Peyer's patch (tissue), 4 donors: ENCODE data around the gene TNFRSF19. TPM values are rescaled to one million over a fixed set of nuclear protein-coding genes. Genes with fewer than 3 reads are reported as not detected.
"Not testable (repeated sequence)": the region's sequence is repeated elsewhere in the genome, so short reads cannot be mapped to it uniquely, and the experiment has no call there.

Source experiments
- DNase-seq, 3 donors: peaks; one replicate each; pipeline ENCODE4 v3.0.0-alpha.2; 2017 to 2019
- H3K27ac ChIP-seq, 4 donors: fragments of 200-600 bp; sonication (generic); one replicate each; pipeline ENCODE4 v1.5.1; 2016 to 2019
- H3K27me3 ChIP-seq, 2 donors: fragments of 200-600 bp; sonication (generic); one replicate each; pipeline ENCODE4 v1.5.1; 2019
- H3K36me3 ChIP-seq, 3 donors: fragments of 200-600 bp; sonication (generic); one replicate each; pipeline ENCODE4 v1.5.1; 2016 to 2019
- H3K4me1 ChIP-seq, 4 donors: fragments of 200-600 bp; sonication (generic); one replicate each; pipeline ENCODE4 v1.5.1; 2016 to 2019
- H3K4me3 ChIP-seq, 4 donors: fragments of 200-600 bp; sonication (generic); 1 replicate in 3 of 4; 2 replicates in 1 of 4; pipeline ENCODE4 v1.5.1; 2016 to 2019; ENCODE audit warnings: mild to moderate bottlenecking in 1 of 4
- H3K9me3 ChIP-seq, 4 donors: fragments of 200-600 bp; sonication (generic); one replicate each; pipeline ENCODE4 v1.5.1; 2016 to 2019; ENCODE audit warnings: mild to moderate bottlenecking in 1 of 4
- POLR2A ChIP-seq, 2 donors: fragments of 450-650 bp; IDR thresholded peaks; one replicate each; pipeline ENCODE4 v1.5.1; 2017; ENCODE audit warnings: antibody characterized with exemption in 2 of 2, mild to moderate bottlenecking in 2 of 2, moderate library complexity in 2 of 2
- total RNA-seq, 4 donors: library from RNA; depleted of rRNA; stranded (reverse); fragments of >200 nt; gene quantifications; one replicate each; pipeline ENCODE4 v1.1.0, GENCODE V29; 2016
- TF ChIP-seq, protein P1 (sequence below), 6 experiments: fragments of 450-650 bp in 4 of 6; fragments of 200-600 bp in 2 of 6; sonication (generic) in 1 of 6; IDR thresholded peaks; one replicate each; pipeline ENCODE4 v1.5.1; 2017 to 2019; ENCODE audit warnings: antibody characterized with exemption in 6 of 6, mild to moderate bottlenecking in 3 of 6, moderate library complexity in 1 of 6

TNFRSF19 gene
- total RNA-seq, 4 donors from 2014 or later, result 0.94 to 1.7 (median 1.2) TPM; not detected in 1

- H3K4me1 ChIP-seq, result no peaks in the 10 kb centered on the region
- no peaks in the 10 kb centered on the region for H3K36me3 ChIP-seq
- H3K9me3 ChIP-seq, result no peaks in the 10 kb centered on the region
- no peak for TF ChIP-seq POLR2A (IDR thresholded peaks at IDR 0.05)
- TF ChIP-seq, protein P1, sequence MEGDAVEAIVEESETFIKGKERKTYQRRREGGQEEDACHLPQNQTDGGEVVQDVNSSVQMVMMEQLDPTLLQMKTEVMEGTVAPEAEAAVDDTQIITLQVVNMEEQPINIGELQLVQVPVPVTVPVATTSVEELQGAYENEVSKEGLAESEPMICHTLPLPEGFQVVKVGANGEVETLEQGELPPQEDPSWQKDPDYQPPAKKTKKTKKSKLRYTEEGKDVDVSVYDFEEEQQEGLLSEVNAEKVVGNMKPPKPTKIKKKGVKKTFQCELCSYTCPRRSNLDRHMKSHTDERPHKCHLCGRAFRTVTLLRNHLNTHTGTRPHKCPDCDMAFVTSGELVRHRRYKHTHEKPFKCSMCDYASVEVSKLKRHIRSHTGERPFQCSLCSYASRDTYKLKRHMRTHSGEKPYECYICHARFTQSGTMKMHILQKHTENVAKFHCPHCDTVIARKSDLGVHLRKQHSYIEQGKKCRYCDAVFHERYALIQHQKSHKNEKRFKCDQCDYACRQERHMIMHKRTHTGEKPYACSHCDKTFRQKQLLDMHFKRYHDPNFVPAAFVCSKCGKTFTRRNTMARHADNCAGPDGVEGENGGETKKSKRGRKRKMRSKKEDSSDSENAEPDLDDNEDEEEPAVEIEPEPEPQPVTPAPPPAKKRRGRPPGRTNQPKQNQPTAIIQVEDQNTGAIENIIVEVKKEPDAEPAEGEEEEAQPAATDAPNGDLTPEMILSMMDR (IDR thresholded peaks at IDR 0.05), result no peak
- DNase-seq, result no peak
- H3K27me3 ChIP-seq, result no peaks in the 10 kb centered on the region
- no peak overlapping the region for H3K27ac ChIP-seq
- H3K4me3 ChIP-seq, result no peak overlapping the region
Observed at GRCh38 chr13:23586336-23586735, 16.1 kb downstream of the TNFRSF19 start.

GRCh38 chr13:23588666-23589065 lies 18.5 kb downstream of the TNFRSF19 start:
- no peak overlapping the region for H3K4me3 ChIP-seq
- TF ChIP-seq, protein P1 (IDR thresholded peaks at IDR 0.05), result no peak
- TF ChIP-seq POLR2A (IDR thresholded peaks at IDR 0.05), result no peak
- H3K9me3 ChIP-seq, result no peaks in the 10 kb centered on the region
- no peaks in the 10 kb centered on the region for H3K4me1 ChIP-seq
- no peak for DNase-seq
- no peak overlapping the region for H3K27ac ChIP-seq
- H3K27me3 ChIP-seq, result no peaks in the 10 kb centered on the region
- H3K36me3 ChIP-seq, result no peaks in the 10 kb centered on the region

DNA sequence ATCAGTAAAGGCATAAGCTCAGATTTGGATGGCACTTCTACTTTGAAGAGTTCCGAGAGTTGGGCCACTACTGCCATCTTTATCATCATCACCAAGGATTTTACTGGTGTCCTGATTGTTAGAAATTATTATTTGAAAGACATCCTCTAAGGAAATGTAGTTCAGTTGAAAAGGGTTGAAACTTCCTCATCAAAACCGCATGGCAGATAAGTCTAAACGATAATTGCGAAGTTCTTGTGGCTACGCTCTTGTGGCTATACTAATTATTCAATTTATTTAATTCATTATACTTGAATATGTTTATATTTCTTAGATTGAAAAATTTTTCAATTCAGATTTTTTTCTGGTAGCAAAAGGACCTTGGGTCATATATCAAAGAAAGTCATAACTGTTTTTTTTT lies 22.4 kb downstream of the TNFRSF19 start:
- Histone ChIP-seq H3K4me1 (no peaks in the 10 kb centered on the region), H3K9me3 (no peaks in the 10 kb centered on the region), H3K27ac (no peak overlapping the region), H3K36me3 (no peaks in the 10 kb centered on the region), H3K4me3 (no peak overlapping the region), H3K27me3 (no peaks in the 10 kb centered on the region)
- DNase-seq, result no peak
- TF ChIP-seq POLR2A (IDR thresholded peaks at IDR 0.05), result no peak
- TF ChIP-seq, protein P1 (IDR thresholded peaks at IDR 0.05), result no peak

- DNase-seq, result no peak
- H3K27me3 ChIP-seq, result no peaks in the 10 kb centered on the region
- H3K4me1 ChIP-seq, result no peaks in the 10 kb centered on the region
- no peaks in the 10 kb centered on the region for H3K36me3 ChIP-seq
- no peak overlapping the region for H3K27ac ChIP-seq
- no peak overlapping the region for H3K4me3 ChIP-seq
- no peaks in the 10 kb centered on the region for H3K9me3 ChIP-seq
- no peak for TF ChIP-seq POLR2A (IDR thresholded peaks at IDR 0.05)
- TF ChIP-seq, protein P1 (IDR thresholded peaks at IDR 0.05), result no peak
Observed at GRCh38 chr13:23593148-23593547, 22.9 kb downstream of the TNFRSF19 start.

DNA sequence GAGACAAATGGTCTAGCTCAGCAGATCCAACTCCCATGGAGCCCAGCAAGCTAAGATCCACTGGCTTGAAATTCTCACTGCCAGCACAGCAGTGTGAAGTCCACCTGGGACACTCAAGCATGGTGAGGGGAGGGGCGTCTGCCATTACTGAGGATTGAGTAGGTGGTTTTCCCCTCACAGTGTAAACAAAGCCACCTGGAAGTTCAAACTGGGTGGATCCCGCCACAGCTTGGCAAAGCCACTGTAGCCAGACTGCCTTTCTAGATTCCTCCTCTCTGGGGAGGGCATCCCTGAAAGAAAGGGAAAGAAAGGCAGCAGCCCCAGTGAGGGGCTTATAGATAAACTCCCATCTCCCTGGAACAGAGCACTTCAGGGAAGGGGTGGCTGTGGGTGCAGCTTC lies 24.1 kb downstream of the TNFRSF19 start:
- H3K27ac ChIP-seq, H3K36me3 ChIP-seq, DNase-seq, H3K9me3 ChIP-seq, H3K4me1 ChIP-seq, H3K4me3 ChIP-seq, H3K27me3 ChIP-seq: not testable (repeated sequence)

DNA sequence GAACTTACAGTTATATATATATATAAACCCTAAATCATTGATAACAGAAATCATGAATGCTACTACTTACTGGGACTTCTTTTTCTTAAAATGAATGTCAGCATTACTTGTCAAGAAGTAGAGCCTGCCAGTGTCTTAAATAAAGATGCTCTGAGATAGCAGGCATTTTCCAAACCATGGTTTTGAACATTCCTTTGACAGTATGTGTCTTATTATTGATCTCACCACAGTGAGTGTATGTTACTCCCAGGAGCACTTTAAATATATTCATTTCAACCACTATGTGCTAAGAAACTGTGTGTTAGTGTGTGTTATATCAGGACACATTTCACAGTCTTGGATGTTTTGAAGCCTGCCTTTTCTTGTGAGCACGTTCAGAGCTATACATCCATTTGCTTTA lies 28.2 kb downstream of the TNFRSF19 start:
- no peak for DNase-seq
- H3K9me3 ChIP-seq, result no peaks in the 10 kb centered on the region
- no peaks in the 10 kb centered on the region for H3K27me3 ChIP-seq
- no peak for TF ChIP-seq POLR2A (IDR thresholded peaks at IDR 0.05)
- TF ChIP-seq, protein P1 (IDR thresholded peaks at IDR 0.05), result no peak
- no peak overlapping the region for H3K4me3 ChIP-seq
- no peak overlapping the region for H3K27ac ChIP-seq
- no peaks in the 10 kb centered on the region for H3K4me1 ChIP-seq
- H3K36me3 ChIP-seq, result no peaks in the 10 kb centered on the region
